Fibroblast of lung (primary cell): Measurements from ENCODE around the gene FRMD6.

ENCODE experiments used
- EZH2 ChIP-seq: IDR thresholded peaks from 2 replicates; pipeline ENCODE4 v1.5.1; 2012; ENCODE audit warnings: low read length, control low read depth, mild to moderate bottlenecking; ENCODE audit errors: missing control alignments
- TF ChIP-seq, protein P1 (sequence below), 2 donors: IDR thresholded peaks in 1 of 2; conservative IDR thresholded peaks in 1 of 2; 1 replicate in 1 of 2; 2 replicates in 1 of 2; pipeline ENCODE4 v1.5.1; 2011 to 2012; ENCODE audit warnings: low read length in 2 of 2, control low read depth in 1 of 2, inconsistent platforms in 1 of 2, low read depth in 1 of 2, mild to moderate bottlenecking in 1 of 2

GRCh38 chr14:51612449-51612848, 39.3 kb upstream of the FRMD6 start:
- no peak for TF ChIP-seq EZH2
- TF ChIP-seq, protein P1, sequence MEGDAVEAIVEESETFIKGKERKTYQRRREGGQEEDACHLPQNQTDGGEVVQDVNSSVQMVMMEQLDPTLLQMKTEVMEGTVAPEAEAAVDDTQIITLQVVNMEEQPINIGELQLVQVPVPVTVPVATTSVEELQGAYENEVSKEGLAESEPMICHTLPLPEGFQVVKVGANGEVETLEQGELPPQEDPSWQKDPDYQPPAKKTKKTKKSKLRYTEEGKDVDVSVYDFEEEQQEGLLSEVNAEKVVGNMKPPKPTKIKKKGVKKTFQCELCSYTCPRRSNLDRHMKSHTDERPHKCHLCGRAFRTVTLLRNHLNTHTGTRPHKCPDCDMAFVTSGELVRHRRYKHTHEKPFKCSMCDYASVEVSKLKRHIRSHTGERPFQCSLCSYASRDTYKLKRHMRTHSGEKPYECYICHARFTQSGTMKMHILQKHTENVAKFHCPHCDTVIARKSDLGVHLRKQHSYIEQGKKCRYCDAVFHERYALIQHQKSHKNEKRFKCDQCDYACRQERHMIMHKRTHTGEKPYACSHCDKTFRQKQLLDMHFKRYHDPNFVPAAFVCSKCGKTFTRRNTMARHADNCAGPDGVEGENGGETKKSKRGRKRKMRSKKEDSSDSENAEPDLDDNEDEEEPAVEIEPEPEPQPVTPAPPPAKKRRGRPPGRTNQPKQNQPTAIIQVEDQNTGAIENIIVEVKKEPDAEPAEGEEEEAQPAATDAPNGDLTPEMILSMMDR (conservative IDR thresholded peaks at IDR 0.05 in 1 of 2, IDR thresholded peaks at IDR 0.05 in 1 of 2; ENCODE audit: low read depth in 1 of 2, low read length in 2 of 2), result no peak
